HG03066 (cell line): ENCODE data around the gene RIPPLY2.
"Not testable (repeated sequence)": the region's sequence is repeated elsewhere in the genome, so short reads cannot be mapped to it uniquely, and the experiment has no call there.

Source experiments
- ATAC-seq: cut with Tn5 transposase; IDR thresholded peaks from one replicate; pipeline ENCODE4 v1.9.1; 2021; ENCODE audit warnings: low read depth; ENCODE audit not compliant: unreplicated experiment

Gene RIPPLY2, protein sequence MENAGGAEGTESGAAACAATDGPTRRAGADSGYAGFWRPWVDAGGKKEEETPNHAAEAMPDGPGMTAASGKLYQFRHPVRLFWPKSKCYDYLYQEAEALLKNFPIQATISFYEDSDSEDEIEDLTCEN

DNA sequence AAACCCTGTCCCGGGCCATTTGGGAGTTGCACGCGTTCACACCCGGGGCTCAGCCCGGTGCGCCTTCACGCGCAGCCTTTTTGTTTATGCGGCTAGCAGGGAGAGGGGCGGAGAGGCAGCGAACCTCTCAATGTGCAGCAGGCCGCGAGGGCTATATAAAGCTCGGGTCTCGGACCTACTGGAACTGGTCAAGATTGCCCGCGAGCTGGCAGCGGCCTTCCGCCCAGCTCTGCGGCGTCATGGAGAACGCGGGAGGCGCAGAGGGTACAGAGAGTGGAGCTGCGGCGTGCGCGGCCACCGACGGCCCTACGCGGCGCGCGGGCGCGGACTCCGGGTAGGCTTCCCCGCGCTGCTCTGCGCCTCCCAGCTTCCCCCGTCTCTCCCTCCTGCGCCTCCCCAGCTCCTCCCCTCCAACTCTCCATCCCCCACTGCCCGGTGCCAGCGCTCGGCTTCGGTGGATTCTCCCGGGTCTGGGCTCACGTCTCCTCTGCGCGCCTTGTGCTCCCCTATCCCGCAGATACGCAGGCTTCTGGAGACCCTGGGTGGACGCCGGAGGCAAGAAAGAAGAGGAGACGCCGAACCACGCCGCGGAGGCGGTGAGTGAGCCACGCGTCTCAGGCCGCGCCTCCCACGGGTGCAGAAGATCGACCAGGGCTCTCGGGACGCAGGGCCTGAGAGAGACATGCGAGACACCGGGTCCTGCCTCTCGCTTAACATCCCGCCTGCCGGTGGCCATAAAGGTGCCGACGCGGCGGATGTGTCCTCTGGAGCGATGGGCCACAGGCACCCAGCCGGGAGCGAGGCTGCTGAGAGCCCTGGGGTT is at the start of gene RIPPLY2:
RIPPLY2 (plus strand) TSS at position 183 of the 823 bp plus-strand sequence; CDS start at position 240, 57 bp downstream.
- peak; percentile 68 for ATAC-seq

DNA sequence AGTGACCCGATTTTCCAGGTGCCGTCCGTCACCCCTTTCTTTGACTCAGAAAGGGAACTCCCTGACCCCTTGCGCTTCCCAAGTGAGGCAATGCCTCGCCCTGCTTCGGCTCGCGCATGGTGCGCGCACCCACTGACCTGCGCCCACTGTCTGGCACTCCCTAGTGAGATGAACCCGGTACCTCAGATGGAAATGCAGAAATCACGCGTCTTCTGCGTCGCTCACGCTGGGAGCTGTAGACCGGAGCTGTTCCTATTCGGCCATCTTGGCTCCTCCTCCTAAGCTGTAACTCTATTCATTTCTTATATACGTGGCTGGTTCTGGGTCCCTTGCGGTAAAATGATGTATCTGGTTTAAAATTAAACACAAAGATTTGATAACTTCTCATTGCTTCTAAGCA is 49.7 kb upstream of the RIPPLY2 start:
- not testable (repeated sequence) for ATAC-seq

DNA sequence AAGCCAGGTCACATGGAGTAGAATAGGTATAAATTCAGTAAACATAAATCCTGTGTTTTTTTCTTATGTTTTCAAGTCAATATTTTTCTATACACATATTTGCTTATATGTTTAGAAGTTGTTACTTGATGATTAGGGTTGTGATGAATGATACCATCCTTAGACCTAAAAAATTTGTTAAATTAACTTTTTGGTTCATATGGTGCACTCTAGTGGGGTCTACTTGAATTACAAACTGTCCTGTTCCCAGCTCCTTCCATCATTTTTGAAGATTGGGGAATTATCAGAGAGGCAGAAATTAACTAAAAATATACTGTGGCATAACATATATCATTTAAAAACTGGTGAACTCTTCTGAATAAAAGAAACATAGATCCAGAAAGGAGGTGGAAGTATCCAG is 48.3 kb upstream of the RIPPLY2 start:
- no peak for ATAC-seq

DNA sequence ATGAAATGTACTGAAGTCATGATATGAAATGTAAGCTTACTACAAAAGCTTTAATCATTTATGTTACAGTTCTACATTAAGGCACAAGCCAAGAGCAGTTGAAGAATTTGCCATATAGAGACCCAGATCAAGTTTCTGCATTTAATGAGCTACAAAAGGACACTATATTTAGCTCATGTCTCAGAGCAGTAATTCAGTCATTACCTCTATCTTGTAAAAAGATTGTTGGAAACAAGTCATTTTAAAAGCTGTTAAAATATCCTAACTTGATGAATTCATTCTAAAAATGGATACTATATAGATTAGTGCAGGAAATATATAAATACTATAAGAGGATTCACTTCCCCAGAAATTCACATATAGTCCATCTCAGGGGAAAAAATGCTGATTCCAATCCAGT is 45.2 kb upstream of the RIPPLY2 start:
- ATAC-seq: no peak

DNA sequence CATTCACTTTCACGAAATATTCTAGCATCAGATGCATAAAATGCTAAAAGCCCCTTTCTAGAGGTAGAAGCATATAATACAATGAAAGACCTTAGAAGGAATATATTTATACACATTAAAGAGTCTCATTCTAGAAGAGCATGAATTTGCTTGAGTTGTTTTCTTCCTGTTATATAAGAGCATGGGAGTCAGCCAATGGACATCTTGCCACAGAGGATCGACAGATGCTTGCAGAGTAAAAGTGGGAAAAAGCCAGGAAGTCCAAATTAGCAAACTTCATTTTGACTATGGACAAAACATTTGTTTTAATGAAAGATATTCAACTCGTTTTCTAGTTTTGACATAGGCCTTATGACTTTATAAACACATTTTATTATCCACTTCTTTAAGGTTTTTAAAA is 44.2 kb upstream of the RIPPLY2 start:
- ATAC-seq: no peak

DNA sequence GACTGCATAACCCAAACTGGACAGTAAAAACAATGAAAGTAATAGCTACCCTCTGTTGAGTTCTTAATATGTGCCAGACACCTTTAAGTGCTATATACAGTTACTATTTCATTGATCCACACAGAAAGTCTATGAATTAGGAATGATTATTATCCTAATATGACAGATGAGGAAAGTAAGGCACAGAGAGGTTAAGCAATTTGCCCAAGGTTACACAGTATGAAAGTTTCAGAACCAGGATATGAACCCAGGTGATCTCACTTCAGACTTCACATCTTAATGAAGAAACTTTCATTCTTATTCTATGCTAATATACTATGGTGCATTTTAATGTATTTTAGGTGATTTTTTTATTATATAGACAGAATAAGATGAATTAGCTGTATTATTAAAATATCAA is 40.6 kb upstream of the RIPPLY2 start:
- ATAC-seq: no peak

DNA sequence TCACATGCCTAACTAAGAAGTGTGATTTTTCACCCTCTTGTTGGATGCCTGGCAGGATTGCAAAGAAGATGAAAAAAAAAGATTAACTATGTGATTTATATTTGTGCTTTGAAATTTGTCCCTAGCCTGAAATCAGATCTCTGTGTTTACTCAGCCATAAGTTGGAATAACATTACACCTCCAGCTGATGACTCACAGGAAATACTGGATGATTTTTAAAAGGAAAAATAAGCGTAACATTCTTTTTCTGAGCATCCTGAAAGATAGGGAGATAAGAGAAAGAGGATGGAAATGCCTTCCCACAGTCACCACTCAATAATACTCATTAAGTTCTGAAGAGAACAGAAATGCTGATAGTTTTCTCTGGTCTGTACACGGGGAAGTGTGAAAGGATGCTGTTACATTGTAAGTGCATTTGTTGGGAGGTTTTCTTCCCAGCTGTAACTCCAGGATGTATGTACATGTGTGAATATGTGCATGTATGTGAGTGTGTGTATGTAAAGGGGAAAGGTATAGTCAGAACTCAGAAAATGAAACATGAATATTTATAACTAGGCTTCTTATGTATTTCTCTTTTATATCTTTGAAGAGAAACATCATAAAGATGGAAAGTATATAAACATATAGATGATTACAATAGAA is 37.4 kb upstream of the RIPPLY2 start:
- no peak for ATAC-seq

DNA sequence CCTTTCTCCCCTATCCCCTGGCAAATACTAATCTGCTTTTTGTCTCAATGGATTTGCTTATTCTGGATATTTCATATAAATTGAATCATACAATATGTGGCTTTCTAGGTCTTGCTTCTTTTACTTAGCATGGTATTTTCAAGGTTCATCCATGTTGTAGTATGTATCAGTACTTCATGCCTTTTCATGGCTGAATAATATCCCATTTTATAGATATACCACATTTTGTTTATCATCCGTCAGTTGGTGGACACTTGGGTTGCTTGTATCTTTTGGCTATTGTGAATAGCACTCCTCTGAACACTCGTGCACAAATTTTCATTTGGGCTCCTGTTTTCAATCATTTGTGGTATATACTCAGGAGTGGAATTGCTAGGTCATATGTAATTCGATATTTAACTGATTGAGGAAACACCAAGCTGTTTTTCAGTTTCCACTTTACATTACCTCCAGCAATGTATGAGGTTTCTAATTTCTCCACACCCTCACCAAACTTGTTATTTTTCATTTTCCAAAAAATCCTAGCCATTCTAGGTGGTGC is 30.5 kb upstream of the RIPPLY2 start:
- no peak for ATAC-seq

DNA sequence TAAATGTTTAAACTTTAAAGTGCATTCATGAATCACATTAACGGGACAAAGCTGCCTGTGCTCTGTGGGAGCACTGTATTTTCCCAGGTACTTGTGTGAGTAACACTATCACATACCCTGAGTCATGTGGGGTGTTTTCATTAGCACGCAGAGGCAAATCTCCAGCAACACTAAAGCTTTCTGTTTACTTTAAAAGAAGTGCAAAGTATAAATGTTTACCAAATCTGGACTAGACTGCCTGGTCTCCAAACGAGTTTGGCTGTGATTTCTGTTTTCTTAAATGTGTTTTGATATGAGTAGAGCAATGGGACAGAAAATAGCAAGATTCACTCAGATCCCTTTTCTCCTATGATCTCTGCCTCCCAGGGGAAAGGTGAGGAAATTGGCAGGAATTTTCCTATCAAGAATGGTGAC is 28.8 kb upstream of the RIPPLY2 start:
- ATAC-seq: no peak

DNA sequence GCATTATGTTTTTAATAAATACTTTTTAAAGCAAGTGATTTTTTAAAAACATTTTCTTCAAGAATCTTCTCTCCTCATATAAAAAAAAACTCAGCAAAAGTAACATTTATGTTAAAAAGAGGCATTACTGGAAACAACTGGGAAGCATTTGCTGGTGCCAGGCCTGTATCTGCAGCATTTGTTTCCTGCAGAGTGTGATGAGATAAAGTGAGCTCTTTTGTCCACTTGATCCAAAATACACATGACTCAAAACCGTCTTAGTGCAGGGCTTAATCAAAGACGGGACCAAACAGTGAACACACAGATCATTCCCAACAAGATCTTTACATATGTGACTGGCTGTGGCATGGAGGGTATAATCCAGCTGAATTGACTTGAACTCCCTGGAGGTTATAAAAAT is 28.3 kb upstream of the RIPPLY2 start:
- ATAC-seq: no peak

DNA sequence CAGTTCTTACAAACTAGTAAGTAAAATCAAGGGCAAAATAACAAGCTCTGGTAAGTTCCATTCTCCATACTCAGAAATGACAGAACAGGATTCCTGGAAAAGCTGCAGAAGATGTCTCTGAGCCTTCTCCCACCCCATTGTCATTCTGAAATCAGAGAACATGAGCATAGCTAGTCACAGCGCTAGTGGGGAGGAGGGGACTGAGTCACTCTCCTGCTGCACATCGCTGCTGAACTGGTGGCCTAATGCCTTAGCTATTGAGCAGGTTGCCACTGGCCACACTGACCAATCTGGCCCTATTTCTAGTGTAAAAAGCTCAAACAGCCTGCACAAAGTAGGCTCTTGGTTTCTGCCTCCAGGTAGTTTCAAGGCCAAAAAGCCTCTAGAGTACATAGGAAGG is 26.1 kb upstream of the RIPPLY2 start:
- no peak for ATAC-seq

DNA sequence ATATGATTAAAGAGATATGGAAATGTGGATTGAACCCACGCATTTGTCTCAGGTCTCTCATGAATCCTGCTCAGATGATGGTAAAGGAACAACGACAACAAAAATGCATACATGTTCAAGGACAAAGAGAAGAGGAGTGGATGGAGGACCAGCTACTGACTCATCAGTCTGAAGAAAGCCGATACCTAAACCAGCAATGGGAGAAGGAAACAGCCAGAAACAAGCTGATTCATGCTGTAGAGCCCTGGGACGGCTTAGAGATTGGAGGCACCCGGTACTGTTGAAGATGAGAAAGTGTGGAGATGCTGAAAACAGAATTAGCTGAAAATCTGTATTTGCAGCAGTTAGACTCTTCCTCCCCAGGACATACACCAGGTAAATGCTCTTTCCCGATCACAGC is 14.4 kb upstream of the RIPPLY2 start:
- ATAC-seq: no peak

DNA sequence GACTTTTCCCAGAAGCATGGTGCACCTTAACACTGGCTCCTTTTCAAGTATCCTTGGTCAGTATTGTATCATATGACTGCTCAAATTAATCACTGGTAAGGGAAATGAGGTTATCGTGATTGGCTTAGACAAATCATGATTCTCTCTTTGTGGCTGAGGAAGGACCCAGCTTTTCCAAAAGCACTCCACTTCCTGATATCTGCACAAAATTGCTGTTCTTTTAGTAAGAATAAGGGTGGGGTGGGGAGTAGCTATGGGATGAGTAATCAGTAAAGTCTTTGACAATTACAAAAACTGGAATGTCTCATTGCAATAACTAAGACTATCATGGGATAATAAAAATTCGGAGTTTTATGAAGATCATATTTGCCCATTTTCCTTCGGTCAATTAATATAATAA is 9.0 kb upstream of the RIPPLY2 start:
- no peak for ATAC-seq

DNA sequence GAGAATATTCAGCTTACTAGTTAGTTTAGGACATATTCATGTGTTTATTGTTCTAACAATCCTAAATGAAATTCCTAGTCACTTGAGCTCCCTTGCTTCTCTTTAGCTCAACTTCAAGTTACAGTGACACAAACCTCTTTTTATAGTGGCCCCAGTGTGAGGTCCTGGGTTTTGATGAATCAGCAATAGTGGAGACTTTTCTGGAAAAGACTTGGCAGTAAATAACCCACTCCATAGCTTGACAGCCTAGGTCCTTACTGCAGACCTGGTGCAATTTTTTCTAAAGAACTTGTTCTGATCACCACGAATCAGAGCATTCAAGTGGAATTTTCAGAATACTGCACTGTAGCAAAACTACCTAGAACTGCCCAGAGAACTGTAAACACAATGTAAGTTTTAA is 6.9 kb upstream of the RIPPLY2 start:
- no peak for ATAC-seq

DNA sequence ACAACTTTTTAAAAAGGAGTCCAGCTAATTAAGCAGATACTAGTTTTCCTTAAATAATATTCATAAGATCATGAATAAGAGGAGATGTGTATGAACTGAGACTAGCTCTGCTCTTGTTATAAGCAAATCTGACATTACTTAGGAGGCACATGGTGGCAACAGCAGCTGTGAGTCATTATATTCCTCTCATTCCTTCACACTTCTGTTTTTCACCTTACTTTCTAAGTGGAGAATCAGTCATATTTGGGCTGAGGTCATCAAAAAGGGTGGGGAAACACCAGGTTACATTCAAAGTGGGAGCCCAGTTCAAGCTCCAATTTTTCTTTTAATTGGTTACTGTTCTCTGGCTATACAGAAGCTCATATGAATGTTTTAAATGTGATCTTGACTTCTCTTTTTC is 6.0 kb upstream of the RIPPLY2 start:
- peak; percentile 91 for ATAC-seq

DNA sequence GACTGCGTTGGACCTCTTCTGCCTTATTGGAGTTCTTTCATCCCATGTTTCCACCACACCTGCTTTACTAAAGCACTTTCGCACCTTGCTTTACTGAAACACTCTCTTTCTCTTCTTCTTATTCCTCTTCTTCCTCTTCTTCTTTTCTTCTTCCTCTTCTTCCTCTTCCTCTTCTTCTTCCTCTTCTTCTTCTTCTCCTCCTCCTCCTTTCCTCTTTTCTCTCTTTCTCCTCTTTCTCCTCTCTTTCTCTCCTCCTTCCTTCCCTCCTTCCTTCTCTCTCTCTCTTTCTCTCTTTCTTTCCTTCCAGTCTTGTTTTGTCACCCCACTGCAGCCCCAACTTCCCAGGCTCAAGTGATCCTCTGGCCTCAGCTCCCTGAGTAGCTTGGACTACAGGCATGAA is 4.0 kb upstream of the RIPPLY2 start:
- ATAC-seq: no peak

DNA sequence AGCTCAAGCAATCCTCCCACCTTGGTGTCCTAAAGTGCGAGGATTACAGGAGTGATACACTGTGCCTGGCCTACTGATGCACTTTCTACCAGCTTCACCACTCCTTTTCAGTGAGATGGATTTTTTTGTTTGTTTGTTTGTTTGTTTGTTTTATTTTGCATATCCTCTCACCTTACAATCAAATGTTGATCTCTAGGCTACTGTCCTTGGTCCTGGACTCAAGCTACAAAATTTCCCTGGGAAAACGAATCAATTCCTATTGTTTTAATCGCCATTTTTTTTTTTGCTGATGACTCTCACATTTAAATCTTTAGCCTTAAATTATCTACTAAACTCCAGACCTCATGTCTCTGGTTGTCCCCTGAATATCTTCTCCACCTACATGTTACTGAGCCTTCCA is 3.5 kb upstream of the RIPPLY2 start:
- no peak for ATAC-seq

DNA sequence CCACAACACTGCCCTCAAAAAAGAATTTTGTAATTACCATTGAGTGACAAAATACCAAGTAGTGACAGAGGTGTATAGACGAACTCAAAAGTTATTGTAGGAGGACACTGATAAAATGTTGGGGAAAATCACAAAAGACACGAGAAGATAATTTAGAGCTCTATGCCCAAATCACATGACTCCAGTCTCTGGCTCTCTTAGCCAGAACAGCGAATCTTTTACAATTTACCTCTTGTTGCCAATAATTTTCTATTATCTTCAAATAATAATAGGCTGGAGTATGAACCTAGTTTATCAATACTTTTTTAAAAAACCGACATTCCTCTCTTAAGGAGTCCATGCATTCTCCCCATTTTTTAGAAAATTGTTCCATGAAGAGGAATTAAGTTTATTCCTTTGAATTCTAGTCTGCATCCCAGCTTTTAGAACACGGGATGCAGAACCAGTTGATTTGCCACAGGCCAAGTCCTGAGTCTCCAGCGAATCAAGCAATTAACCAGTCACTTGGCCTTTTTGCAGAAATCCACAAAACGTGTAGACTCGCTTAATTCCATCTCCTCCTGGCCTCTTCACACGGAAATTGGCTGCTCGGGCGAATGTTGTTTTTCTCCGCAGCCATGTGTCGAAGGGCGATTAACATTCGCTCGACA is 507 bp upstream of the RIPPLY2 start:
- no peak for ATAC-seq

DNA sequence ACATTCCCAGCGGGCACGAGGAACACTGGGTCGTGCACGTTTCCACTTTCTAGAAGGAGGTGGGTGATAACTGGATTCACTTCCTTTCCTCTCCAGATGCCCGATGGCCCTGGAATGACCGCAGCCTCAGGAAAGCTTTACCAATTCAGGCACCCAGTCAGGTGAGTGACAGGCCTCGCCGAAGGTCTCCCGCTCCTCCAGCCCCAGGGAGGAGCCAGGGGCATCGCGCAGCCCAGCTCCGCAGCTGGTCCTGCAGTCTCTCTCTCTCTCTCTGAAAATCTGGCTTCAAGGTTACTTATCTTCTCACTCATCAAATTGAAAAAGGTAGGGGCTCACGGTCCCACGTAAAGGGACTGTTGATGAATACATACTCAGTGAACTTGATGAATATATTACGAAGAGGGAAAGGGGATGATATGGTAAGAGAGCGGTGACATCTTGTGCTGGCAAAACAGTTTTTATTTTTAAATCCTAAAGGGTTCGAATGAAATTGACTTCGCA is 891 bp downstream of the RIPPLY2 start:
- peak; percentile 17 for ATAC-seq

DNA sequence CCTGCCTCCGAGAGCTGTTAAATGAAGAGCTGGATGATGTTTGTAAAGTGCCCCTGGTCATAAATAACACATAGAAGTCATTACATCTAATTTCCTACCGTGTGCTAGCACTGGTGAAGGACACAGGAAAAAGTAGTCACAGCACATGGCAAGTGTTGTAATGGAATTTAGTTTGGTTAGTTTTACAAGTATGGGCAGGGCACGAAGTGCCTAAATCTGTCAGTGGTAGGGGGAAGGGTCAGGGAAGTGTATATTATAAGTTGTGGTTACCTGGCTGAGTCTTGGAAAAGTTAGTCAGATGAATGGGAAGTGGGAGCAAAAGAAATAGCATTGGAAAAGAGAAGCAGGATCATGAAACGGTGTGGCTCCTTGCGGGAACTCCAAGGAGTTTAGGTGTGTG is 1.6 kb downstream of the RIPPLY2 start:
- ATAC-seq: no peak
